ENCODE data around the gene OAF.
A peak's percentile ranks its signal among the peaks of the same experiment; 100 is the strongest.

OAF gene

GRCh38 chr11:120224361-120224760 lies 13.5 kb downstream of the OAF start:
- no peak for DNase-seq

- peak; percentile 57 for DNase-seq
Observed at GRCh38 chr11:120224972-120225909, 14.4 kb downstream of the OAF start.

GRCh38 chr11:120226242-120226641 lies 15.4 kb downstream of the OAF start:
- no peak for DNase-seq

- no peak for DNase-seq
Observed at GRCh38 chr11:120226714-120227113, 15.9 kb downstream of the OAF start.

GRCh38 chr11:120227228-120227852 lies 16.5 kb downstream of the OAF start:
- DNase-seq, result no peak

GRCh38 chr11:120228794-120229384 lies 18.1 kb downstream of the OAF start:
- DNase-seq, result no peak

- DNase-seq, result peak; percentile 68
Observed at GRCh38 chr11:120229451-120230424, 18.9 kb downstream of the OAF start.

- no peak for DNase-seq
Observed at GRCh38 chr11:120230433-120231071, 19.7 kb downstream of the OAF start.

GRCh38 chr11:120231963-120232362 lies 21.1 kb downstream of the OAF start:
- DNase-seq, result no peak

- no peak for DNase-seq
Observed at GRCh38 chr11:120233207-120233803, 22.5 kb downstream of the OAF start.

GRCh38 chr11:120235024-120235628 lies 24.3 kb downstream of the OAF start:
- peak; percentile 72 for DNase-seq

- no peak for DNase-seq
Observed at GRCh38 chr11:120236169-120237107, 25.6 kb downstream of the OAF start.

GRCh38 chr11:120238968-120239620 lies 28.3 kb downstream of the OAF start:
- no peak for DNase-seq

- peak; percentile 28 for DNase-seq
Observed at GRCh38 chr11:120239713-120240640, 29.1 kb downstream of the OAF start, which contains the start of gene POU2F3. Gene POU2F3, plus strand, starts transcription at chr11:120240140. Its CDS starts 204 bp downstream, at chr11:120240344.

GRCh38 chr11:120240866-120241265 lies 30.0 kb downstream of the OAF start:
- no peak for DNase-seq

- DNase-seq, result no peak
Observed at GRCh38 chr11:120241277-120241676, 30.4 kb downstream of the OAF start.

- DNase-seq, result no peak
Observed at GRCh38 chr11:120243221-120243620, 32.4 kb downstream of the OAF start.

Measured in eye (tissue), 1 donor.